Inferior parietal cortex (tissue), 1 donor: ENCODE results near the gene EPS8.

ENCODE experiments used
- DNase-seq: peaks from one replicate; pipeline ENCODE4 v3.0.0-alpha.2; 2016; ENCODE audit errors: extremely low spot score

Gene EPS8

DNA sequence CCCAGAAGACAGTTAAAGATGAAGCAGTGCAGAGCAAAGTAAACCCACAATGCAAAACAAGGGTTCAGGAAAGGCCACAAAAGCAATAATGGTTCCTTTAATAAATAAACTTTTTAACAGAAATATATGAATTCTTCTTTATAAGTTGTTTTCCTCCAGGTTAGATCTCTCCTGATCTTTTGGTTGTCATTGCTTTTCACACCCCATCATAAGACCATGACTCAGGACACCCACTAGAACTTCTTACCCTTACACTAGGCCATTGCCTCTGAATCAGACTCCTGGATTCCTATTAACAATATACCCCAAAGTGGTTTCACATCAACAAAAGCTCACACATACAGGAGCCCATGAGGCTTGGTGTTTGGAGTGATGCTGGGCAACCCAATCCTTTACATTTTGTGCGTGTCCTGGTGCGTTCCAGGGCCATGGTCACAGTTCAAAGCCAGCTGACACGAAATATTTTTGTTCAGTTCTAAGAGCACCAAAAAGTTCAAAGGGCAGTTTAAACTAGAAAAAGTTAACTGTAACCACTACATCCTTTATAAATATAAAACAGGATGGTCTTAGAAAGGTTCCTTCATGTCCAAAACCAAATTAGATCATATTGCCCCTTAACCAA lies 187.0 kb downstream of the EPS8 start:
- DNase-seq: no peak

DNA sequence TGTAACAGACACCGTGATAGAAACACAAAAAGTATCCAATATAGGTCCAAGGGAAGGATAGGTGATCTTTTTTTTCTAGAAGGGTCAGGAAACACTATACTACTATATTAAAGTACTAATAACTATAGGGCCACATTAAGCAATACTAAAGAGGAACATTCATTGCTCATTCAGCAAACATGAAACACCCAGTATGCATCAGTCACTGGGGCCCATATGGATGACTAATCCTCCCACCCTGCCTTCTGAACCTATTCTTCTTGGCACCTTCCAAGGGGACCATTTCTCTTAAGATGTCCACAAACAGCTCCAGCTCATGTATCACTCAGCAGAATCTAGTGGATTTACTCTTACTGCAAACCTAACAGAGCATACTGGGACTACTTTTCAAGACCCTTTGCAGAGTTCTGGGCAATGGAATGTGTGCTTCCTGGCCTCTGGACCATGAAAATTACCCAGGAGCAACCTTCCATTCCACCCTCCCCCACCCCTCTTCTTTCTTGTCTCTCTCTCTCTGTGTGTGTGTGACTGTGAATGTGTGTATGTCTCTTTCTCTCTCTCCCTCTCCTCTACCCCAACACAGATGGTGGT lies 187.9 kb downstream of the EPS8 start:
- no peak for DNase-seq

DNA sequence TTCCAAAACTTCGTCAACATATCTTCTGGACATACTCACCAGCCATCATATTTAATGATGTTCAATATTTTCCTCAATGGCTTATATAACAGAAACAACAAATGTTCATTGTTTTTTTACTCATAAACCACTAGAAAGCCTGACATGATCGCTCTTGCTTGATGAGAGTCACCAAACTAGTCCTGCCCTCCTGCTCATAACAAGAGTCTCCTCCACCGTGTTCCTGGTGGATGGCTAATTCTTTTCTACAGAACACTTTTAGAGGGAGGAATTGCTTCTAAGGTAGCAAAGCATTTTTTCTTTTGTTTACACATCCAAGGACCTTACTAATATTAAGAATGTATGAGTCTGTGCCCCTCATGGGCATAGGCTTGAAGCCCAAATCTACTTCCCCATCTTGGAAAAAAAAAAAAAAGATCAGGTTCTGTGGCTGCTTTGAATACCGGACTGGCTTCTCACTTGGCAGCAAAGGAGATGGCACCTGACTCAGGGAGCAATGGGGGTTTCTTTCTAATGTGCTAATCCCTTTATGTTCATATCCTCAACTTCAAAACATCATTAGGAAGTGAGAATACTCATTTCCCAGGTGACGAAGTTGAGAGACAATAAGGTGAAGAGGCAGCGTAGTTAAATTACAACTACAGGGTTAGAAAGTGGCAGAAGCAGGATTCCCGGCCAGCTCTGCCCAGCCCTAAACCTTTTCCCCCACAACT lies 188.8 kb downstream of the EPS8 start:
- no peak for DNase-seq

DNA sequence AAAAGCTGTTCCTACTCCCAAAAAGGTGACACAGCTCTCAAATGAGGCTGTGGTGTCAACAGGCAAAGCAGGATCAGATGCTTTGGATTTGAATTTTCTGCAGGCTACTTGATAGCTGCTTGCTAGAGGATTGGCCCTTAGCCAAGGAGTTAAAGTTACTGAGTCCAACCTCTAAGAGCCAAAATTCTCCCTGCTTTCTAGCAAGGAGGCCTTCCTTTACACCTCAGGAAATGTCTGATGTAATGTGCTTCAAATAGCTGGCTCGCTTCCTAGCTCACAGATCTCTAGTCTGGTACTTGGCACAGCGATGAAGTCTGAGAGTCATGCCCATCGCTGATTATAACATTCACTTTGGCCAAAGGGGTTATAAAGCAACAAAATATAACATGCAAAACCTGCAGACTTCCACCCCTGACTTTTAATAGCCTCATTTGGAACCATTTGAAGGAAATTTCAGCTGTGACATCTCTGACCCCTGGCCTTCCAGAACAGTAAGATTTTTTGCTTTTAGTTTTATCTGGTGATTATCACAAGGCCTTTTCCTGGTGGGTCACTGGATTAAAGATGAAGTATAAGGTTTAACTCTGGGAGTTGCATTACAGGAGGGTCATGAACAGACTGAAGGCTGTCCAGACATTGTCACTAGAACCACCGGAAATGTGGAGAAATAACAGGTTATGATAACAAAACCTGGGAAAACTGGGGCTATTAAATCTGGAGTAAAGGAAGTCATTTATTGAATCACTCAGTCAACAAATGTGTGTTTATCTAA lies 189.7 kb downstream of the EPS8 start:
- DNase-seq: peak; percentile 31

DNA sequence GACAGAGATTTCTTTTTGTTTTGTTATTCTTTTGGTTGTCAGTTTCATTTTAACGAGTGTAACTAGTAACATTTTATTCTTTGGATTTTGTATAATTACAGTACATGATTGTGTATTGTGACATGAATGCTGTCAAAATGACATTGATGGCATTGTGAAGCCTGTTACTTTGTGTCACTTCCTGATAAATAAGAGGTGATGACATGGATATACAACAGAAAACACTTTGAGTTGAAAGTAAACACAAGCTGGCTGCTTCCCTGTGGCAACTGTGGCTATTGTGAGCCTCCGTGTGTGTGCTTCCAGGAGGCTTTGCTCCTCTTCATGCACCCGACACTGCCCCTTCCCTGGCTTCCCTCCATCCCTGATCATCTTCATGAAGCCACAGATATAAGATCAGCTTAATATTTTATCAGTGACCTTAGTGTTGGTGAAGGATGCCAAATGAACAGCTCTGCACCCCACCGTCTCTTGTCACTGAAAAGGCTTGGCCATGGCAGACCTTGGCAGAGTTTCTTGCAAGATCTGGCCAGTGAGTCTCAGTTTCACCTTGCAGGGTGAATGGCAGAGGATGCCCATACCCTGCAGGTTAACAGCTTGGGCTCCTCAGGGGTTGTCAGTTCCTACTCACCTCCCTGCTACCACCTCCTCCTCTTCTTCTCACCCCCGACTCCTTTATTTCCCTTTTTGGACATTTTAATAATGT lies 191.9 kb downstream of the EPS8 start:
- no peak for DNase-seq

DNA sequence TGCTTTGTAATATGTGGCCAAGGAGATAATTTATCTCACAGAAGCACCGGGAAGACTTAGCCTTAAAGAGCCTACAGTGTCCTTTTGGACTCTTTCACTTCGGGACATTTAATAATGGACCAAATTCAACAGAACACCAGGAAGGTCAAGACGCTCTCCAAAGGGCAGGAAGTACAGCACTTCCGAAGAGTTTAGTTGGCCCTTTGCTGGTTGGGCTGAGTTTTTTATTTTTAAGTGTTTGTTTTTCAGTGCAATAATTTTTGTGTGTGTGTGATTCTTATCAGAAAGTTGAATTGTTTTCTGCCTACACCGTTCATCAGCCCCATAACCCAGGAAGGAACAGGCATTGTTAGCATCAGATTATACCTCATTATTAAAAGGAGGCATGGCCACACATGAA lies 193.0 kb downstream of the EPS8 start:
- DNase-seq: no peak

DNA sequence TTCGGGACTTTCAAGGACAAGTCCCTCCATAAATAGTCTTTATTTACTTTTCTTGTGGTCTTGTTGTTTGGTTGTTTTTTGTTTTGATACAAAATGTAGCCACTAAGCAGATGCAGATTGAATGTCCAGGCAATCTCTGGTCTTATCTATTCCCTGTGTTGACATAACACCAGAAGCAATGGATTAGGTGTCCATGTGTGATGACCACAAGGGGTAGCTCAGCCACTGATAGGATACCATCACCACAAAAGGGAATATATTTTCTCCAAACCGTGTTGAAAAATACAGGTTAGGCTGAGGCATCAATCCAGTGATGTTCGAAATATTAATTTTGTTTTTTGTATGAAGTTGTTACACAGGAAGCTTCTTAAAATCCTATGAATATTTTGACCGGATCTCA lies 196.3 kb downstream of the EPS8 start:
- no peak for DNase-seq

DNA sequence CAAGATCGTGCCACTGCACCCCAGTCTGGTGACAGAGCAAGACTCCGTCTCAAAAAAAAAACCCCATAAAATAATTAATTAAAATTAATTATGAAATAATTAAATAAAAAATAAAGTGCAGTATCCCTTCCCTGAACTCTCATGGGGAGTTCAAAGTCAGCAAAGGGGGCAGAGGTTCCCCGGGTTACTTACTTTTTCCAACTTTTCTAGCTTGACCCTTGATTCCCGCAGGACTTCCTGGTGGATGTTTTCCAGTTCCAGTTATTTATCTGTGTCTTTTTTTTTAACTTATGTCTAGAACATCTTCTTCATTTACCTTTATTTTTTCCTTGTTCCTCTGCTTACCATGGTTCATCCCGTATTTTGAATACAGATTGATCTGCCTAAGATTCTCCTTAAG lies 197.4 kb downstream of the EPS8 start:
- no peak for DNase-seq

DNA sequence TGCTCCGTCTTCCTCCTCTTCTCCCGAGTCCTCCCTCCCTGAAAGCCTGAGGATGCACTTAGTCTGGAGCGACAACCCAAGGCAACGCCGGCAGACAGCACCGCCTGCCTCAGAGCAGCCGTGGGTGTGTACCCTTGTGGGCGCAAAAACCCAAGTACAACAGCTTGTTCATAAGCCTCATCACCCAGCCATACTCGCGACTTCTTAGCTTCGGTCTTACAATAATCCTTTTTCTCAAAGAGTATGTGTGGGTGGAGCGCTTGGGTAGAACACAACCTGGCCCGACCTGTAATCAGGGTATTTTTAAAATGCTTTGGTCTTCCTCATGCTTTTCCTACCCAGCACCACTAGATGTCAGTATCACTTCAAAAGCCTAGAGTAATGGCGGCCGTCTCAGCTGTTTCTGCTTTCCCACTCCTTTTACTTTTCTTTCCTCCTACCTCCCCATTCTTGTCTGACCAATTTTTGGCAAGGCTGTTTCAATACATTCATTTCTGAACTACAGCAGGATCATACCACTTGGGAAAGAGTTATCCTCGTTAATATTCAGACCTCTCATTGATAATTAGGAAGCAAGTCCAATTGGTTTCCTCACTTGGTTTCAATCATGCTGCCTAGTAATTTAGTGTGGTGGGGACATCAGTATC lies 198.9 kb downstream of the EPS8 start:
- peak; percentile 83 for DNase-seq

DNA sequence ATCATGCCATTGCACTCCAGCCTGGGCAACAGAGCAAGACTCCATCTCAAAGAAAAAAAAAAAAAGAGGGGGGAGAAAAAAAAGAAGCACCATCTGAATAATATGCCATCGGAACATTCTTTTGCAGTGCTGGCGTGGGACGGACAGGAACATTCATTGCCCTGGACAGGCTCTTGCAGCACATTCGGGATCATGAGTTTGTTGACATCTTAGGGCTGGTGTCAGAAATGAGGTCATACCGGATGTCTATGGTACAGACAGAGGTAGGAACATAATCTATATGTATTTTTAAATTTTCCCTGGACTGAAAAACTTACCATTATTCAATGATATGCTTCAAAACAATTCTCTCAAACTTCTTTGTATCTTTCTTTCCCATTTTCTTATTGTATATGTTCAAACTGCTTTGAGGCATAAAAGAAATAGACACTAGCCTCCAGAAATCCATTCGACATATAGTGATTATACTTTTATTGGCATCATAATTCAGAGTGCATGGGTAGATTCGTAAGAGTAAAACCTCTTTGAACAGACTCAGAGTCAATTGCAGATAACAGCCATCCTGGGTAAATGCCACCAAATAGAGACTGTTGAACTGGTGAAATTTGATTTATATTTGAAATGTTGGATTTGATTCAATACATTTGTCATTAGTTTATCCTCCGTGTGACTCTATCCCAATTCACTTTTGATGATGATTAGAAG lies 199.7 kb downstream of the EPS8 start:
- DNase-seq: no peak

DNA sequence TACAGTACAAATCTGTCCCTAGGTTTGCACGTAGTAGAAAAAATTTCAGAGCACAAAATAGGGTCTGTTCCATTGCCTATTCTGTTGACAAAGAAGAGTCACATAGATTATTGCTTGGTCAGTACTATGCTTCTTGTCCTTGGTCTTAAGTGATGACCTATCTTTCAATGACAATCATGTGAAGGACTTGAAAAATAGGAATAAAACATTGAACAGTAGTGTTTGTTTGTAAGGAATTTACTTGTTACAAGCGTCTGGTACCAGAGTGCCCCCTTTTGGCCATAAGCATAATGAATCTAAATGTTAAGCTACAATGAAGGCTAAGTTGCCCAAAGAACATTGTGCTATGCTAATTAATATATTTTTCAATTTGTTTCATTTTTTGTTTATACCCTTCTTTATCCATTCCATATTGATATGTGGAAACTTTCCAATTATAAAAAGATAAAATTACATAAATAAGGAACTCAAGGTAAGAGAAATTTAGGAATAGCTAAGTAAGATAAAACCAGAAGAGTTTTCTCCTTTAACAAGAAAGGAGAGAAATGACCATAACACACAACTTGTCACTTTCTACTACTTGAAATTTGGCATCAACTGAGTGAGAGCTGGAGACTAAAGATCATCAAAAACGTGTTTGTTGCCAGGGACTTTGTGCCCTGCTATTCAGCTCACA lies 204.7 kb downstream of the EPS8 start:
- DNase-seq: peak; percentile 79

DNA sequence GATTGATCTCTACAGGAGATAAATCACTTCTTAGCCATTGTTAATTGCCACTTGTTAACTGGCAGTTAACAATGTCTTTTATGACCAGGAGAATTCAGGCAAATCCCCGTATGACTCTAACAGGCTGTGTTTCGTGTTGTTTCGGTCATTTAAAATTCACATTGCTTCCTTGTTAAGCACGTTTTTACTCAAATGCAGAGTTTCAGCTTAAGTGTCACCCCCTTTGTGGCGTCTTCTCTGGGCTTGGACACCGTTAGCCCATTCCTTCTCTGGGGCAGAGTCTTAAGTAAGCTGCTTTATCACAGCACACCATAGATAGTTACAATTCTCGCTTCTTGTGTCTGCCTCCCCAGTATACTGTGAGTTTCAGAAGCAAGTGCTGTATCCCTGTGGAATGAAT lies 205.4 kb downstream of the EPS8 start:
- no peak for DNase-seq

DNA sequence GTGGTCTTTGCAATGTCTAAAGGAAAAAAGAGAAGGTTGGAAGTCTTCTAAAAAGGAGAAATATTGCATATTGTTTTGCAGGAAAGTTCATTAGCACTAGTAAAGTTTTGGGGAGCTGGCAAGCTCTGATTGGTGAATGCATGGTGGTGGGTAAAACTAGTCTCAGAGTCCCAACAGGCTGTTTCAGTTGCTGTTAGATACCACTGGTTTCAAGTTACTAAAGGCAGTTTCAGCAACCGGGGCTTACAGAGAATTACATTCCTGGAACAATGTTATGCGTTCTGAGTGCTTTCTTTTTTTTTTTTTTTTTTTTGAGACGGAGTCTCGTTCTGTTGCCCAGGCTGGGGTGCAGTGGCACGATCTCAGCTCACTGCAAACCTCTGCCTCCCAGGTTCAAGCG lies 208.2 kb downstream of the EPS8 start:
- DNase-seq: no peak

DNA sequence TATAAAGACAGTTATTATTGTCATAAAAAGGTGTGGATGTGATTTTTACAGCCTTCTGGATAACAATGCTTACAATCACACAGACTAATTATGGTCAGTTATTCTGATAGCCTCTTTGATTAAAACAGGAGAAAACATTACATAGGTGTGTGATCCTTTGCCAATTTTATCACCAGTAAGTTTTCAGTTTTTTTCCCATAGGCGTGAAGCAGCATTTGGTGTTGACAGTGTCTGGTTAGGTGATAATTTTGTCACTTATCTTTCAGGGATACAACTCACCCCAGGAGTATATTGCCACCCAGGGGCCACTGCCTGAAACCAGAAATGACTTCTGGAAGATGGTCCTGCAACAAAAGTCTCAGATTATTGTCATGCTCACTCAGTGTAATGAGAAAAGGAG lies 208.8 kb downstream of the EPS8 start:
- DNase-seq: no peak

DNA sequence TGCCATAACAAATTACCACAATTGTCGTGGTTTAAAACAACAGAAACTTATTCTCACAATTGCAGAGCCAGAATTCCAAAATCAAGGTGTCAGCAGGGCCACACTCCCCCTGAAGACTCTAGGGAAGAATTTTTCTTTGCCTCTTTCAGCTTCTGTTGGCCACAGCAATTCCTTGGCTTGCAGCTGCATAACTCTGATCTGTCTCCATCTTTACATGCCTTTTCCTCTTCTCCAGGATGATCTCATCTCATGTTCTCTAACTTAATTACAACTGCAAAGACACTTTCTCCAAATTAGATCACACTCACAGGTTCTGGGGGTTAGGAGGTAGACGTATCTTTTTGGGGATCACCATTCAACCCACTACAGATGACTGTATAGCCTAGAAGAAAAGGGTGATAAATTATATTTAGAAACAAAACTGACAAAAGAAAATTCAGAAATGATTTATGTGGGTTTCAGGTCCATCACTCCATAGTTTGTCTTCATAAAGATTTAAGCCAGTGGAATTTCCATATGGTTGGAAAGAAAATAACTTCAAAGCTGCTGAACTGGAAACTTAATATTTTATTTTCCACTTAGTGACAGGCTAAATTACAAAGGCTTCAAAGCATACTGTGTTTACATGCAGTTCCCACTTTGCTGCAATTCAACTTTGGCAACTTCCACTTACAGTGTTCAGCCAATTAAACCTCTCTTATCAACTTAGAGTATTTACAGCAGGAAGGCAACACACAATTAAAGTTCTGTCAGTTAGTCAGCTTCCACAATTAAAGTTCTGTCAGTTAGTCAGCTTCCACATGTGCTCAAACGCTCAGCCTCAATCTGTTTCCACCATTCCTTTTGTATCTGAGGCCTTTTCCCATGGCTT lies 213.3 kb downstream of the EPS8 start:
- DNase-seq: no peak

DNA sequence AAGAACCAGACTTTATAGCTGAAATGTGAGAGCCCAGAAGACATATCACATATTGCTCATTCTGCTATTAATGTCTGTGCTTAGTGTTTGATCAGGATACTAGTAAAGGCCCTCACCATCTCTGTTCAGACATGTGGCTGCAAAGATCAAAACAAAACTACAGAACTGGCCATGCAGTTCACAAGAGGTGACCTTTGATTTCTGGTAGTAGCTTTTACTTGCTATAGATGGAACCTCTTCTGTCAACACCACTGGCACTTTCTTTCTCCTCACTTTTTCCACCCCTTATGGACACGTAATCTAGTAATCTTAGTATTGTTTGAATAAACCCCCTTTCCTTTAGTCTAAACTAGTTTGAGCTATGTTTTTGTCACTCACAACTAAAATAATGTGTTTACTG lies 214.8 kb downstream of the EPS8 start:
- no peak for DNase-seq
